Measurements from ENCODE around the gene FHL1. TPM values are rescaled to one million over a fixed set of nuclear protein-coding genes. Genes with fewer than 3 reads are reported as not detected.

FHL1 gene
- total and polyA plus RNA-seq, 2 of the 4 experiments (the other 2 are of a cell fraction) = 69.4 to 72.9 TPM

GRCh38 chrX:136190038-136190713 is 42.8 kb downstream of the FHL1 start:
- DNase-seq (no peak), ATAC-seq (ENCODE audit: low read depth) (no peak)
- H2AK9ac ChIP-seq (replicated peaks; ENCODE audit: low read depth, low read length, poor library complexity) = no peak overlapping the region
- 55% methylated on average over 2 of the region's 10 CpGs; no CpG with 5 or more reads in 1 of the 2 experiments for WGBS, 2 experiments (ENCODE audit: extremely low coverage in 2 of 2, insufficient read length in 1 of 2)
- H2AK5ac ChIP-seq (ENCODE audit: low read depth, low read length) = no peak overlapping the region
- no peak overlapping the region for H2BK5ac ChIP-seq (ENCODE audit: low read depth, low read length, poor library complexity, severe bottlenecking)
- H3K4me2 ChIP-seq (ENCODE audit: low read depth, low read length) = no peak overlapping the region
- H3K27ac ChIP-seq (ENCODE audit: insufficient read depth, low read length) = no peak overlapping the region
- H3K4me1 ChIP-seq (ENCODE audit: control insufficient read depth, insufficient read depth, low read length) = 0 out of 2 replicates have a peak, but pooled peaks cover 2% of the 10 kb centered on the region
- dilution Hi-C loops (cut with HindIII; ENCODE audit: low sequenced_read_pairs, unreplicated experiment) (no loop called here), intact Hi-C loops (cut with micrococcal nuclease) (no loop called here), in situ Hi-C loops (cut with MboI; ENCODE audit: low sequenced_read_pairs) (no loop called here)
- no peak overlapping the region for H4K5ac ChIP-seq (ENCODE audit: low read depth, low read length)
- peaks cover 10% of the 10 kb centered on the region in 2 experiments; a peak in 3 of 4 replicates for H3K79me1 ChIP-seq (ENCODE audit: low read depth in 1 of 2, low read length in 2 of 2)
- no peak overlapping the region for H3K4ac ChIP-seq (ENCODE audit: low read depth, low read length)
- TF ChIP-seq CHD1 (IDR thresholded peaks at IDR 0.05; ENCODE audit: low read depth, low read length) = no peak
- TF ChIP-seq BHLHE40 (IDR thresholded peaks at IDR 0.05; ENCODE audit: low read depth, low read length) = no peak
- TF ChIP-seq SMC3 (IDR thresholded peaks at IDR 0.05; ENCODE audit: low read depth, low read length) = no peak
- no peak for TF ChIP-seq ELK1 (IDR thresholded peaks at IDR 0.05; ENCODE audit: borderline replicate concordance, low read depth, low read length)
- no peak for TF ChIP-seq RFX5 (IDR thresholded peaks at IDR 0.05; ENCODE audit: low read depth, low read length)
- TF ChIP-seq POLR2A (IDR thresholded peaks at IDR 0.05; ENCODE audit: low read depth, low read length) = no peak
- TF ChIP-seq, protein P1, sequence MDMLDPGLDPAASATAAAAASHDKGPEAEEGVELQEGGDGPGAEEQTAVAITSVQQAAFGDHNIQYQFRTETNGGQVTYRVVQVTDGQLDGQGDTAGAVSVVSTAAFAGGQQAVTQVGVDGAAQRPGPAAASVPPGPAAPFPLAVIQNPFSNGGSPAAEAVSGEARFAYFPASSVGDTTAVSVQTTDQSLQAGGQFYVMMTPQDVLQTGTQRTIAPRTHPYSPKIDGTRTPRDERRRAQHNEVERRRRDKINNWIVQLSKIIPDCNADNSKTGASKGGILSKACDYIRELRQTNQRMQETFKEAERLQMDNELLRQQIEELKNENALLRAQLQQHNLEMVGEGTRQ (IDR thresholded peaks at IDR 0.05; ENCODE audit: low read depth, low read length) = no peak
- TF ChIP-seq RAD21 (IDR thresholded peaks at IDR 0.05; ENCODE audit: low read length) = no peak
- TF ChIP-seq MAFK (IDR thresholded peaks at IDR 0.05; ENCODE audit: low read depth, low read length) = no peak
- TF ChIP-seq, protein P2, sequence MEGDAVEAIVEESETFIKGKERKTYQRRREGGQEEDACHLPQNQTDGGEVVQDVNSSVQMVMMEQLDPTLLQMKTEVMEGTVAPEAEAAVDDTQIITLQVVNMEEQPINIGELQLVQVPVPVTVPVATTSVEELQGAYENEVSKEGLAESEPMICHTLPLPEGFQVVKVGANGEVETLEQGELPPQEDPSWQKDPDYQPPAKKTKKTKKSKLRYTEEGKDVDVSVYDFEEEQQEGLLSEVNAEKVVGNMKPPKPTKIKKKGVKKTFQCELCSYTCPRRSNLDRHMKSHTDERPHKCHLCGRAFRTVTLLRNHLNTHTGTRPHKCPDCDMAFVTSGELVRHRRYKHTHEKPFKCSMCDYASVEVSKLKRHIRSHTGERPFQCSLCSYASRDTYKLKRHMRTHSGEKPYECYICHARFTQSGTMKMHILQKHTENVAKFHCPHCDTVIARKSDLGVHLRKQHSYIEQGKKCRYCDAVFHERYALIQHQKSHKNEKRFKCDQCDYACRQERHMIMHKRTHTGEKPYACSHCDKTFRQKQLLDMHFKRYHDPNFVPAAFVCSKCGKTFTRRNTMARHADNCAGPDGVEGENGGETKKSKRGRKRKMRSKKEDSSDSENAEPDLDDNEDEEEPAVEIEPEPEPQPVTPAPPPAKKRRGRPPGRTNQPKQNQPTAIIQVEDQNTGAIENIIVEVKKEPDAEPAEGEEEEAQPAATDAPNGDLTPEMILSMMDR (conservative IDR thresholded peaks at IDR 0.05; ENCODE audit: low read depth, low read length) = no peak
- no peak for TF ChIP-seq CEBPB (IDR thresholded peaks at IDR 0.05; ENCODE audit: low read depth, low read length)
- no peak for TF ChIP-seq FOS (IDR thresholded peaks at IDR 0.05; ENCODE audit: low read depth, low read length)
- TF ChIP-seq MXI1 (IDR thresholded peaks at IDR 0.05; ENCODE audit: borderline replicate concordance, low read depth, low read length) = no peak
- no peak for TF ChIP-seq MAZ (IDR thresholded peaks at IDR 0.05; ENCODE audit: borderline replicate concordance, low read depth, low read length)
- TF ChIP-seq NFE2L2 (IDR thresholded peaks at IDR 0.05; ENCODE audit: low read depth, low read length) = no peak
- no peak for TF ChIP-seq RCOR1 (IDR thresholded peaks at IDR 0.05; ENCODE audit: insufficient replicate concordance, low read length)
- BruUV-seq (replicated peaks) = no TSS peak
- H3K9ac ChIP-seq (ENCODE audit: low read depth, low read length) = no peak overlapping the region
- no peaks in the 10 kb centered on the region; the same call in 1 of the 2 replicates for H3K27me3 ChIP-seq (ENCODE audit: control insufficient read depth, insufficient read depth, low read length)
- H2BK120ac ChIP-seq (ENCODE audit: low read depth, low read length) = no peak overlapping the region
- ChIA-PET CTCF (no interaction called here), POLR2A (ENCODE audit: unreplicated experiment) (no interaction called here)
- no peaks in the 10 kb centered on the region for H3K9me3 ChIP-seq (ENCODE audit: control insufficient read depth, insufficient read depth, low read length)
- peaks cover 3% of the 10 kb centered on the region; the same call in 1 of the 2 replicates for H3K36me3 ChIP-seq (ENCODE audit: control insufficient read depth, insufficient read depth, low read length)
- peaks cover 9% of the 10 kb centered on the region; the same call in 1 of the 2 replicates for H3K9me1 ChIP-seq (ENCODE audit: insufficient read depth, low read length)
- no peak overlapping the region for H2BK15ac ChIP-seq (ENCODE audit: low read depth, low read length)
- no peaks in the 10 kb centered on the region for H4K20me1 ChIP-seq (ENCODE audit: insufficient read depth, low read length)
- no peak overlapping the region for H2AFZ ChIP-seq (replicated peaks; ENCODE audit: low read length, poor library complexity)
- H3K18ac ChIP-seq (ENCODE audit: low read depth, low read length) = no peak overlapping the region
- no peak overlapping the region for H3K56ac ChIP-seq (ENCODE audit: extremely low read depth, insufficient read depth, low read length)
- no peak overlapping the region for H2BK20ac ChIP-seq (ENCODE audit: low read depth, low read length)
- no peak overlapping the region for H4K8ac ChIP-seq (ENCODE audit: low read depth in 2 of 2, low read length in 2 of 2)
- no peak overlapping the region for H3K14ac ChIP-seq (replicated peaks; ENCODE audit: low read depth, low read length)
- no peak overlapping the region for H3K23ac ChIP-seq (ENCODE audit: low read depth, low read length)
- no peak overlapping the region for H4K91ac ChIP-seq (ENCODE audit: insufficient read depth, low read depth, low read length)
- H3K4me3 ChIP-seq (ENCODE audit: insufficient read depth, low read depth, low read length) = no peak overlapping the region
